Neural progenitor cell (in vitro differentiated cells): ENCODE results near the gene CRK.

Experiments
- CTCF ChIP-seq: fragments of 200-600 bp; sonication (generic); IDR thresholded peaks from 2 replicates; pipeline ENCODE4 v1.5.1; 2017; ENCODE audit warnings: antibody characterized with exemption, mild to moderate bottlenecking
- EZH2 ChIP-seq: fragments of 200-600 bp; sonication (generic); IDR thresholded peaks from 2 replicates; pipeline ENCODE4 v1.6.1; 2017; ENCODE audit warnings: antibody characterized with exemption, mild to moderate bottlenecking, moderate library complexity
- EZH2phosphoT487 ChIP-seq: fragments of 200-600 bp; sonication (generic); IDR thresholded peaks from 2 replicates; pipeline ENCODE4 v1.6.1; 2017; ENCODE audit warnings: antibody characterized with exemption

- TF ChIP-seq CTCF = no peak
- no peak for TF ChIP-seq EZH2phosphoT487
- TF ChIP-seq EZH2 = no peak
Observed at GRCh38 chr17:1385861-1386260, 70.2 kb downstream of the CRK start.
